ENCODE data around the gene EIF1AY.
"Not testable (repeated sequence)": the region's sequence is repeated elsewhere in the genome, so short reads cannot be mapped to it uniquely, and the experiment has no call there.

EIF1AY gene, protein sequence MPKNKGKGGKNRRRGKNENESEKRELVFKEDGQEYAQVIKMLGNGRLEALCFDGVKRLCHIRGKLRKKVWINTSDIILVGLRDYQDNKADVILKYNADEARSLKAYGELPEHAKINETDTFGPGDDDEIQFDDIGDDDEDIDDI

GRCh38 chrY:20575531-20576121 is at the start of gene EIF1AY:
Gene EIF1AY (plus strand): TSS chrY:20575776. CDS start chrY:20575872, 96 bp downstream.
- H3K36me3 ChIP-seq = no peaks in the 10 kb centered on the region
- H3K4me3 ChIP-seq = no peak within 1 kb of the TSS
- no peaks in the 10 kb centered on the region for H4K20me1 ChIP-seq
- no peak within 1 kb of the TSS for H3K4me2 ChIP-seq
- H3K9me3 ChIP-seq = no peaks in the 10 kb centered on the region
- no peaks in the 10 kb centered on the region for H3K27me3 ChIP-seq
- no peak for TF ChIP-seq Cebpa-rat (IDR thresholded peaks at IDR 0.05)
- no peak within 1 kb of the TSS for H3K27ac ChIP-seq
- H3K4me1 ChIP-seq = no peaks in the 10 kb centered on the region
- H3K9ac ChIP-seq = no peak within 1 kb of the TSS

DNA sequence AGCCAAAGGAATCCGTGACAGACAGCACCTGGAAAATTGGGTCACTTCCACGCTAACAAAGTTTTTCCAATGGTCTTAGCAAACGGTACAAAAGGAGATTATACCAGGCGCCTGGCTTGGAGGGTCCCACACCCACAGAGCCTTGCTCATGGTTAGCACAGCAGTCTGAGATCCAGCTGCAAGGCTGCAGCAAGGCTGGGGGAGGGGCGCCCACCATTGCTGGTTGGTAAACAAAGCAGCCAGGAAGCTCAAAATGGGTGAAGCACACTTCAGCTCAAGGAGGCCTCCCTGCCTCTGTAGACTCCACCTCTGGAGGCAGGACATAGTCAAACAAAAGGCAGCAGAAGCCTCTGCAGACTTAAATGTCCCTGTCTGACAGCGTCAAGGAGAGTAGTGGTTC is 47.1 kb upstream of the EIF1AY start:
- Histone ChIP-seq H4K20me1 (no peaks in the 10 kb centered on the region), H3K4me1 (no peaks in the 10 kb centered on the region), H3K4me2 (no peak overlapping the region), H3K9me3 (no peaks in the 10 kb centered on the region), H3K27me3 (no peaks in the 10 kb centered on the region), H3K27ac (no peak overlapping the region), H3K9ac (no peak overlapping the region), H3K4me3 (no peak overlapping the region), H3K36me3 (no peaks in the 10 kb centered on the region)
- no peak for TF ChIP-seq Cebpa-rat (IDR thresholded peaks at IDR 0.05)

DNA sequence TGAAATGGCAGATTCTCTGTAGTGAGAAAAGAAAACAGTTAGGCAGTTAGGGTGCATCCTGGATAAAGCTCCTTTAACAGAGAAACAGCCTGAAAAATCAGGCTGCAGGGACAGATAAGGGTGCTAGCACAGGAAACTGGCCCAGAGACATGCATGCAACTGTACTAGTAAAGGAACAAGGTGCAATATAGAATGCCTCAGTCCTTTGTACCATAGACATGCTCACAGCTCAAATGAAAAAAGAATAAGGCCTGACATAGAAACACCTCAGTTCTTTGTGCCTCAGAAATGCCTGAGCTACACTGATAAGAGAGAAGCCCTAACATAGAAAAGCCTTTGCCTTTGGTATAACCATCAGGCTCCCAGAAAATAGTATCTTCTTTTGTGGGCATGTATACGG is 37.4 kb upstream of the EIF1AY start:
- Histone ChIP-seq H3K9ac (no peak overlapping the region), H3K4me2 (no peak overlapping the region), H3K36me3 (no peaks in the 10 kb centered on the region), H3K27me3 (no peaks in the 10 kb centered on the region), H3K4me1 (no peaks in the 10 kb centered on the region), H3K9me3 (no peaks in the 10 kb centered on the region), H3K4me3 (no peak overlapping the region), H4K20me1 (no peaks in the 10 kb centered on the region), H3K27ac (no peak overlapping the region)
- no peak for TF ChIP-seq Cebpa-rat (IDR thresholded peaks at IDR 0.05)

- no peak overlapping the region for H3K9ac ChIP-seq
- H3K36me3 ChIP-seq = no peaks in the 10 kb centered on the region
- no peak overlapping the region for H3K27ac ChIP-seq
- no peaks in the 10 kb centered on the region for H3K9me3 ChIP-seq
- no peaks in the 10 kb centered on the region for H4K20me1 ChIP-seq
- no peaks in the 10 kb centered on the region for H3K4me1 ChIP-seq
- H3K4me3 ChIP-seq = no peak overlapping the region
- TF ChIP-seq Cebpa-rat (IDR thresholded peaks at IDR 0.05) = no peak
- no peak overlapping the region for H3K4me2 ChIP-seq
- no peaks in the 10 kb centered on the region for H3K27me3 ChIP-seq
Measured at GRCh38 chrY:20538933-20539332, 36.6 kb upstream of the EIF1AY start.

DNA sequence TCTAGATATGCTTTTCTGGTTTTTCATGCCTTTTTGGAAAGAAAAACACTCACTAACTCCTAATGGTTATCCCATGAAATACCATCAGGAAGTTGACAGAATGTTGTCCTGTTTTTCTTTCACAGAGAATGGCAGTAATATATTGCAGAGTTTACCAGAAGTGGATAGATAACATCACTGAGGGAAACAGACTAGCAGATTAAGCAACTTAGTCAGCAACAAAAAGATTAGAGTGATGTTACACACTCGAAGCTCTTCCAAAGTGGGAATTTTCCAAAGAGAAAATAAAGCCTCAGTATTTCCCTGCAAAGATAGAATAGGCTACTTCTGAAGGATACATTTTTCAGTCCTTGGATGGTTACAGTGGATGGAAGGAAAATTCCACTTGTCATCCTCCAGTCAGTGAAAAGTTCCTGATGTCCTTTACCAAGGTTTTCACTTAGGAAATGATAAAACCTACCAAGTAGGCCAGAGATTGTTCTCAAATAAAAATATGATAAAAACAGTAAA is 31.1 kb upstream of the EIF1AY start:
- TF ChIP-seq Cebpa-rat (IDR thresholded peaks at IDR 0.05) = no peak
- Histone ChIP-seq H3K4me2 (no peak overlapping the region), H3K27ac (no peak overlapping the region)

GRCh38 chrY:20546071-20546470 is 29.5 kb upstream of the EIF1AY start:
- Histone ChIP-seq H3K4me2 (no peak overlapping the region), H3K27ac (no peak overlapping the region), H3K36me3 (no peaks in the 10 kb centered on the region), H4K20me1 (no peaks in the 10 kb centered on the region), H3K9ac (no peak overlapping the region), H3K9me3 (no peaks in the 10 kb centered on the region), H3K4me1 (no peaks in the 10 kb centered on the region), H3K27me3 (no peaks in the 10 kb centered on the region), H3K4me3 (no peak overlapping the region)
- no peak for TF ChIP-seq Cebpa-rat (IDR thresholded peaks at IDR 0.05)

More for the DNA sequence above, 31.1 kb upstream of the EIF1AY start:
- Histone ChIP-seq H3K9me3 (no peaks in the 10 kb centered on the region), H3K36me3 (no peaks in the 10 kb centered on the region), H3K4me1 (no peaks in the 10 kb centered on the region), H4K20me1 (no peaks in the 10 kb centered on the region), H3K9ac (no peak overlapping the region), H3K27me3 (no peaks in the 10 kb centered on the region), H3K4me3 (no peak overlapping the region)

- H3K36me3 ChIP-seq = no peaks in the 10 kb centered on the region
- H3K4me3 ChIP-seq = no peak overlapping the region
- H3K4me1 ChIP-seq = no peaks in the 10 kb centered on the region
- no peak overlapping the region for H3K4me2 ChIP-seq
- H3K9ac ChIP-seq = no peak overlapping the region
- H3K9me3 ChIP-seq = no peaks in the 10 kb centered on the region
- no peaks in the 10 kb centered on the region for H3K27me3 ChIP-seq
- no peak overlapping the region for H3K27ac ChIP-seq
- no peak for TF ChIP-seq Cebpa-rat (IDR thresholded peaks at IDR 0.05)
- H4K20me1 ChIP-seq = no peaks in the 10 kb centered on the region
Measured at GRCh38 chrY:20549289-20549688, 26.3 kb upstream of the EIF1AY start.

GRCh38 chrY:20551840-20552239 is 23.7 kb upstream of the EIF1AY start:
- no peak for TF ChIP-seq Cebpa-rat (IDR thresholded peaks at IDR 0.05)

DNA sequence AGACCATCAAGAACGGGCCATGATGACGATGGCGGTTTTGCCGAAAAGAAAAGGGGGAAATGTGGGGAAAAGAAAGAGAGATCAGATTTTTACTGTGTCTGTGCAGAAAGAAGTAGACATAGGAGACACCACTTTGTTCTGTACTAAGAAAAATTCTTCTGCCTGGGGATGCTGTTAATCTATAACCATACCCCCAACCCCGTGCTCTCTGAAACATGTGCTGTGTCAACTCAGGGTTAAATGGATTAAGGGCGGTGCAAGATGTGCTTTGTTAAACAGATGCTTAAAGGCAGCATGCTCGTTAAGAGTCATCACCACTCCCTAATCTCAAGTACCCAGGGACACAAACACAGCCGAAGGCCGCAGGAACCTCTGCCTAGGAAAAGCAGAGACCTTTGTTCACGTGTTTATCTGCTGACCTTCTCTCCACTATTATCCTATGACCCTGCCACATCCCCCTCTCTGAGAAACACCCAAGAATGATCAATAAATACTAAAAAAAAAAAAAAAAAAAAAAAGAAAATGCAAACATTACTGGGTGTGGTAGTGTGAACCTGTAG is 22.7 kb upstream of the EIF1AY start:
- H3K4me2 ChIP-seq, H3K9ac ChIP-seq, H4K20me1 ChIP-seq, H3K36me3 ChIP-seq, H3K27me3 ChIP-seq, H3K27ac ChIP-seq, H3K4me3 ChIP-seq, H3K9me3 ChIP-seq, H3K4me1 ChIP-seq: not testable (repeated sequence)

More at GRCh38 chrY:20551840-20552239, 23.7 kb upstream of the EIF1AY start:
- Histone ChIP-seq H4K20me1 (no peaks in the 10 kb centered on the region), H3K27ac (no peak overlapping the region), H3K4me3 (no peak overlapping the region), H3K9me3 (no peaks in the 10 kb centered on the region), H3K27me3 (no peaks in the 10 kb centered on the region), H3K4me1 (no peaks in the 10 kb centered on the region), H3K36me3 (no peaks in the 10 kb centered on the region), H3K9ac (no peak overlapping the region), H3K4me2 (no peak overlapping the region)

DNA sequence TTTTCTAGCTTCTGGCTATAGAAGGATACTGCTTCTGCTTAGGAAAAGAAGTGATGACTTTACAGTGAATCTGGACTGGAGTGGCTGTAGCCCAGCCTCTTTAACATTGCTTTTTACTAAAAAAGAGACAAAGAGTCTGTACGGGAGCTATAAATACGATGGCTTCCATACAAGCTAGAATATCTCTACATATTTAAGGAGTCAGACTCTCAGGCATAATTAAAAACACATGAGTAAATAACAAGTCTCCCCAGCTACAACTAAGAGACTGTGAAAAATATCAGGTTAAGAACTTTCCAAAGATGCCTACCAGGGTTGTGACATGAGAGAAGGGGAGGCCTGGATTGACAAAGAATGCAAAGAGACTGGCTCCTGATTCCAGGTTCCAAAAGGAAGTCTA is 19.8 kb upstream of the EIF1AY start:
- H3K9ac ChIP-seq = no peak overlapping the region
- no peak overlapping the region for H3K4me3 ChIP-seq
- TF ChIP-seq Cebpa-rat (IDR thresholded peaks at IDR 0.05) = no peak
- H4K20me1 ChIP-seq = no peaks in the 10 kb centered on the region
- no peak overlapping the region for H3K4me2 ChIP-seq
- no peaks in the 10 kb centered on the region for H3K9me3 ChIP-seq
- no peaks in the 10 kb centered on the region for H3K27me3 ChIP-seq
- no peak overlapping the region for H3K27ac ChIP-seq
- H3K36me3 ChIP-seq = no peaks in the 10 kb centered on the region
- H3K4me1 ChIP-seq = no peaks in the 10 kb centered on the region

All from BLaER1 (cell line).